Stimulated activated naive B cell treated with anti-CD40 and anti-IgM and Interleukin-4, amounts not matched to agents 10 μg/mL and 1 μg/mL and 100 μg/mL, for 72 hours (primary cell): ENCODE results near the gene ZBTB7A.

ENCODE experiments used
- ATAC-seq, 2 donors: fragments of 150-1000 bp; cut with Tn5 transposase; replicated peaks; 2 replicates each; pipeline ENCODE4 v1.10.0; 2021; ENCODE audit warnings: moderate library complexity in 1 of 2
- DNase-seq: peaks from one replicate; pipeline ENCODE4 v3.0.0; 2021
- H3K27ac Mint-ChIP-seq: one replicate; pipeline ENCODE4 v1.8.0; 2022; ENCODE audit warnings: mild to moderate bottlenecking, mixed read lengths
- H3K27me3 Mint-ChIP-seq, 2 donors: one replicate each; pipeline ENCODE4 v1.8.0; 2022; ENCODE audit warnings: mixed read lengths in 2 of 2
- H3K36me3 Mint-ChIP-seq, 2 donors: one replicate each; pipeline ENCODE4 v1.8.0; 2022; ENCODE audit warnings: mixed read lengths in 2 of 2, mild to moderate bottlenecking in 1 of 2
- H3K4me1 Mint-ChIP-seq, 2 donors: one replicate each; pipeline ENCODE4 v1.8.0; 2022; ENCODE audit warnings: mixed read lengths in 2 of 2, mild to moderate bottlenecking in 1 of 2
- H3K4me3 Mint-ChIP-seq, 2 donors: one replicate each; pipeline ENCODE4 v1.8.0; 2022; ENCODE audit warnings: mild to moderate bottlenecking in 2 of 2, mixed read lengths in 2 of 2, moderate library complexity in 1 of 2
- H3K9me3 Mint-ChIP-seq, 2 donors: one replicate each; pipeline ENCODE4 v1.8.0; 2022; ENCODE audit warnings: mixed read lengths in 2 of 2, mild to moderate bottlenecking in 1 of 2

The ZBTB7A gene

DNA sequence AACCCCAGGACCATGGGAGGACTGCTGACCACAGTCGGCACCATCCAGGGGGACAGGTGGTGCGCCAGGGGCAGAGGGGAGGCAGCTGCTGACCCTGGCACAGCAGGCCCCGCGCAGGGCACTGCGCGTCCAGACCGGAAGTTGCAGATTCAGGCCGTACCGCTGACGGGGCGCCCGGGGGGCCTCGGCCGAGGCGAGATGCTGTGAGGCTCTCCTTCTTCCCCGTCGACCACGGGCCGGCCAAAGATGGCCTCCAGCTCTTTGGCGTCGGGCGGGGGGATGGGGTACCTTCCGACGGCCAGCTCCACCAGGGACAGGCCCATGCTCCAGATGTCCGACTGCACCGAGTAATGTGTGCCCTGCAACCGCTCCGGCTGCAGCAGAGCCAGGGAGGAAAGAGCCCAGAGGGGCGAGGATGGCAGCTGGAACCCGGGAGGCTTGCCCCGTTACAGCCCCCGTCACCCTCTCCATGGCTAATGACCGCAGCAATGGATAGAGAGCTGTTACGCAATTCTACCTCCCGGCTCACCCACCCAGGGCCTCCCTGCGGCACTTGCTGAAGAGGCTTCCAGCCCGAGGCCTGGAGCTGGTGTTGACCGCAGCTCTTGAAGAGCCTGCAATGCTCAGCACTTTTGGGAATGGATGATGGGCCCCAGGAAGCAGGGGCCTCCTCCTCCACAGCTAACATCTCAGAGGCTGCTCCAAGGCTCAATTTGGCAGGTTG, 32.5 kb upstream of the ZBTB7A start:
- Mint-ChIP-seq H3K27ac (no peak overlapping the region), H3K9me3 (no peaks in the 10 kb centered on the region), H3K36me3 (peaks cover 29 to 47% of the 10 kb centered on the region in 2 donors), H3K4me3 (no peak overlapping the region), H3K27me3 (no peaks in the 10 kb centered on the region), H3K4me1 (no peaks in the 10 kb centered on the region)
- no peak for DNase-seq
- ATAC-seq, result no peak

DNA sequence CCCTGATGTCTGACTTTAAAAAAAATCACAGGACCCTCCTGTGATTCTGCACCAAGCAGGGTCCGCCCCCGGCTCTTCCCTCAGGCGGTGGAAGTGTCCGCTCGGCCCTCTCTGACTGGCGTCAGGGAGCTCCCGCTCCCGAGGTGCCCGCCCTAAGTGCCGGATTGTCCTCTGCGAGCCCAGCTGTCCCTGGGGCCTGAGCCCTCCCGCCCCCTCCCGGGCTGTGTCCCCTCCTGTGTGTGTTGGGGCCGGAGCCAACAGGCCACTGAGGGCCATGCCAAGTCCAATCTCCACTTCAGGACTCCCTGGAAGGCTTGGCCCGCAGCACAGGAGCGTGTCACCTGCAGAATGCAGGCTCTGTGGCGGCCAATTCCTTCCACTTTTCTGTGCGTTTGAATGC, 31.8 kb upstream of the ZBTB7A start:
- Mint-ChIP-seq H3K27ac (no peak overlapping the region), H3K9me3 (no peaks in the 10 kb centered on the region), H3K36me3 (peaks cover 30 to 48% of the 10 kb centered on the region in 2 donors), H3K4me3 (no peak overlapping the region), H3K4me1 (peaks cover 0 to 4% of the 10 kb centered on the region in 2 donors), H3K27me3 (no peaks in the 10 kb centered on the region)
- ATAC-seq (no peak), DNase-seq (no peak)

DNA sequence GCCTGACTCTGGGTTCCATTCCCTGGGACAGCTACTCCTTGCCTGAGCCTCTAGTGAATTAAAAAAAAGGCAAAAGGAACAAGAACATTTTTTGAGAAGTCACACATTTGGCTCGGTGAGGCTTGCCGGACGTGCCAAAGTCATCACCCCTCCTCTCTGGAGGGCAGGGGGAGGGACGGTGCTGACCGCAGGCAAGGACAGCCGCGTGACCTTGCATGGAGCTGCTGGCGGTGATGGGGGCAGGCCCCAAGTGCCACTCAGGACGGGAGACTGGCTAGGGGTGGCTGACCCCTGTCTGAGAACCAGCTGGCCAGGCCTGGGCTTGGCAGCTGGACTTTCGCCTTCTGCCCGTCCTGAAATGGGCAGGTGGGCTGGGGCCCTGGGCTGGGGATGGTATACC, 30.8 kb upstream of the ZBTB7A start:
- Mint-ChIP-seq H3K27ac (no peak overlapping the region), H3K4me3 (no peak overlapping the region), H3K36me3 (peaks cover 36 to 49% of the 10 kb centered on the region in 2 donors), H3K9me3 (no peaks in the 10 kb centered on the region), H3K27me3 (no peaks in the 10 kb centered on the region), H3K4me1 (peaks cover 0 to 10% of the 10 kb centered on the region in 2 donors)
- DNase-seq (no peak), ATAC-seq (no peak)

- ATAC-seq (no peak), DNase-seq (no peak)
- Mint-ChIP-seq H3K27me3 (no peaks in the 10 kb centered on the region), H3K9me3 (no peaks in the 10 kb centered on the region), H3K36me3 (peaks cover 36 to 49% of the 10 kb centered on the region in 2 donors), H3K27ac (peak overlapping the region; percentile 5), H3K4me3 (no peak overlapping the region), H3K4me1 (peaks cover 0 to 10% of the 10 kb centered on the region in 2 donors)
Measured at GRCh38 chr19:4096049-4096892, 29.6 kb upstream of the ZBTB7A start.

- peak overlapping the region; percentile 14 for H3K27ac Mint-ChIP-seq
- peaks cover 35 to 52% of the 10 kb centered on the region in 2 donors for H3K36me3 Mint-ChIP-seq
- DNase-seq, result no peak
- H3K27me3 Mint-ChIP-seq, result no peaks in the 10 kb centered on the region
- ATAC-seq, result no peak
- no peaks in the 10 kb centered on the region for H3K9me3 Mint-ChIP-seq
- H3K4me3 Mint-ChIP-seq, result no peak overlapping the region
- H3K4me1 Mint-ChIP-seq, result peaks cover 3 to 11% of the 10 kb centered on the region in 2 donors
Measured at GRCh38 chr19:4095488-4095844, 28.8 kb upstream of the ZBTB7A start.

DNA sequence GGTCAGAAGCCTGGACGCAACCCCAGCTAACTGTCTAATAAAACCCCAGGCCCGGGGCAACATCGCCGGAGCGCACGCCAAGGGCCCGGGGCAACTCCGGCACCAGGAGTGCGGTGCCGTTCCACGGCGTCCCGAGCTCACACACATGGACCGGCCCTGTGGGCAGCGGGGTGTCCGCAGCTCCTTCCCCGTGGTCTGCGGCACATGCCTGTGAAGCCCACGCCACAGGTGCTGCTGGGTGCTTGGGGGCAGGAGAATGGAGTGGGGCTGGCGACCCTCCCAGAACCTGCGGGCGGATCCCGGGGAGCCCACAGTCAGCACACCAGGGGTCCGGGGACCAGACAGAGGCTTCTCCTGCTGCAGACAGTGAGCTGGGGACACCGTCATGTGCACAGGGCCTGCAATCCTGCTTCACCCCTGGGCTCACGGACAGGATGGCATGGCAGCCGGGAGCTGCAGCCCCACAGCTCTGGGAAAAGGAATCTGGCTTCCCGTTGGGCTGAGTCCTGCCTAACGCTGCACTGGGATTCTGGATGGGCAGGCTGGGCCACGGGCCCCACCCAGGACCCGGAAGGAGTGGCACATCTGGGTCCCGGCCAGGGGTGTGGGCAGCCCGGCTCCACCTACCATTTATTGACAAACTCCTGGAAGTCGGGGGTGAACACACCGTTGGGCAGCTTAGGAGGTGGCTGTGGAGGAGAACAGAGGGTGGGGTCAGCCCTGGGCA, 28.2 kb upstream of the ZBTB7A start:
- H3K4me1 Mint-ChIP-seq, result peaks cover 5 to 16% of the 10 kb centered on the region in 2 donors
- H3K9me3 Mint-ChIP-seq, result no peaks in the 10 kb centered on the region
- peak overlapping the region; percentile 14 for H3K27ac Mint-ChIP-seq
- H3K36me3 Mint-ChIP-seq, result peaks cover 39 to 55% of the 10 kb centered on the region in 2 donors
- DNase-seq (no peak), ATAC-seq (no peak)
- H3K4me3 Mint-ChIP-seq, result no peak overlapping the region
- no peaks in the 10 kb centered on the region for H3K27me3 Mint-ChIP-seq

- H3K36me3 Mint-ChIP-seq, result peaks cover 44 to 60% of the 10 kb centered on the region in 2 donors
- peaks cover 10 to 23% of the 10 kb centered on the region in 2 donors for H3K4me1 Mint-ChIP-seq
- H3K9me3 Mint-ChIP-seq, result no peaks in the 10 kb centered on the region
- DNase-seq (no peak), ATAC-seq (no peak)
- no peak overlapping the region for H3K27ac Mint-ChIP-seq
- no peak overlapping the region for H3K4me3 Mint-ChIP-seq
- H3K27me3 Mint-ChIP-seq, result no peaks in the 10 kb centered on the region
Measured at GRCh38 chr19:4094291-4094690, 27.6 kb upstream of the ZBTB7A start.

DNA sequence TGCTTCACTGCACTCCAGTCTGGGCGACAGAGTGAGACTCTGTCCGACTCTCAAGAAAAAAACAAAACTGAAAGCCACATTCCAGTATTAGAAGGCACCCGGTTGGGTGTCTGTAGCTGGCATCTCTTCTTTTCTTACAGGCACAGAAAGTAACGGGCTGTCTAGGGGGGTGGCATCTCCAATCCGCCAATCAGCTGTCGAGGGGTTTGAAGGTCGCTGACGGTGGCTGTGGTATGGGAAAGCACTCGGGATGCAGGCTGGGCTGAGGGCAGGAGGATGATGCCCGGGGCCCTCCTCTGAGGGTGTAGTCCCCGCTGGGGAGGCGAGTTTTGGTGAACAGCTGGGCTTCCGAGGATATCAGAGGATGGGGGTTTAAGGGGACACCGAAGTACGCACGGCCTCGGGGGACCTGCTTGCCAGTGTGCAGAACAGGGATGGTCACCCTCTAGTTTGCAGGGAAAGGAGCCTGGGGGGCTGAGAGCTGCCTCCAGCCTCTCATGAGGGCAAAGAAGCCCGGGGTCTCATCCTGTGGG, 27.0 kb upstream of the ZBTB7A start:
- H3K27me3 Mint-ChIP-seq, result no peaks in the 10 kb centered on the region
- H3K36me3 Mint-ChIP-seq, result peaks cover 41 to 60% of the 10 kb centered on the region in 2 donors
- H3K27ac Mint-ChIP-seq, result no peak overlapping the region
- no peak for ATAC-seq
- DNase-seq, result no peak
- no peak overlapping the region for H3K4me3 Mint-ChIP-seq
- H3K4me1 Mint-ChIP-seq, result peaks cover 10 to 29% of the 10 kb centered on the region in 2 donors
- no peaks in the 10 kb centered on the region for H3K9me3 Mint-ChIP-seq

- peak overlapping the region in 1 of 2 donors; percentile 85 for H3K4me3 Mint-ChIP-seq
- H3K36me3 Mint-ChIP-seq, result peaks cover 26 to 47% of the 10 kb centered on the region in 2 donors
- no peak for DNase-seq
- ATAC-seq, result no peak
- H3K9me3 Mint-ChIP-seq, result no peaks in the 10 kb centered on the region
- peaks cover 11 to 42% of the 10 kb centered on the region in 2 donors for H3K4me1 Mint-ChIP-seq
- H3K27me3 Mint-ChIP-seq, result no peaks in the 10 kb centered on the region
- peak overlapping the region; percentile 67 for H3K27ac Mint-ChIP-seq
Measured at GRCh38 chr19:4090356-4091220, 23.9 kb upstream of the ZBTB7A start.

DNA sequence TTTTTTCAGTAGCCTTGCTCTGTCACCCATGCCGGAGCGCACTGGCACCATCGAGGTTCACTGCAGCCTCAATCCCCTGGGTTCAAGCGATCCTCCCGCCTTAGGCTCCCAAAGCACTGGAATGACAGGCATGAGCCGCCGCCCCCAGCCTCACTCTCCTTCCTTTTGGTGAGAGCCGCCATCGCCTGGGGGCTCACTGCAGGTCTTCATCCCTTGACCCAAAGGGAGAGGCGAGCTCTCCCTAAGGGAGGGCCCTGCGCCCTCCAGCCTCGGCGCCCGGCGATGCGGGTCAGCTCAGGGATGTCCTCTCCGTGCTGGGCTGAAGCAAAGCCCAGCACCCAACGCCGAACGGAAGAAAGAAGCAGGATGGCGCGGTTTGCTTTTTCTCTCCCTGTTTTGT, 23.2 kb upstream of the ZBTB7A start:
- Mint-ChIP-seq H3K4me3 (peak overlapping the region; percentile 77 to 85), H3K27me3 (no peaks in the 10 kb centered on the region), H3K36me3 (peaks cover 25 to 42% of the 10 kb centered on the region in 2 donors), H3K4me1 (peaks cover 11 to 42% of the 10 kb centered on the region in 2 donors), H3K27ac (peak overlapping the region; percentile 96), H3K9me3 (no peaks in the 10 kb centered on the region)
- no peak for DNase-seq
- no peak for ATAC-seq

DNA sequence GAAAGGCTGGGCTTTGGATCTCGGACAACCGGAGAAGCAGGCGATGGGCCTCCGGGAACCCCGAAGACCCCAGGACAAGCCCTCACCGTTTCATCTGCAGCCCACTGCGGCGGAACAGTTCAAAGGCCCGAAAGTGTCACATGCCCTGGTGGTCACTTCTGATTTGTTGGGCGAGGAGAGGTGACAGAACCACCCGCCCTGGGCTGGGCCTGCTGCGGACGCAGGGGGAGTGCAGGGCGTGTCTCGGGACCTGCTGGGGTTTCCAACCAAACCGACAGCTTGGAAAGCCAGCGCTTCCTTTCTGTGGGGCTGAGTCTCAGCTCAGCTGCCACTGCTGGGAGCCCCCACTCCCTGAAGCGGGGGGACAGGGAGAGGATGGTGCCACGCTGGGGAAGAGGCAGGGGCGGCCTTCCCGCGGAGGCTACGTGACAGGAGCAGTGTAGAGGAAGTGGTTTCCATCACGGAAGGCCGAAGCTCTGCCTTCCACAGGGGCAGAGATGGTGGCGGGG, 22.8 kb upstream of the ZBTB7A start:
- Mint-ChIP-seq H3K4me3 (peak overlapping the region; percentile 77 to 85), H3K27me3 (no peaks in the 10 kb centered on the region), H3K4me1 (peaks cover 11 to 45% of the 10 kb centered on the region in 2 donors), H3K9me3 (no peaks in the 10 kb centered on the region), H3K27ac (peak overlapping the region; percentile 96), H3K36me3 (peaks cover 25 to 41% of the 10 kb centered on the region in 2 donors)
- peak; percentile 62 for DNase-seq
- peak; percentile 85 for ATAC-seq

GRCh38 chr19:4088975-4089374, 22.3 kb upstream of the ZBTB7A start:
- H3K27me3 Mint-ChIP-seq, result no peaks in the 10 kb centered on the region
- peaks cover 13 to 50% of the 10 kb centered on the region in 2 donors for H3K4me1 Mint-ChIP-seq
- H3K36me3 Mint-ChIP-seq, result peaks cover 25 to 38% of the 10 kb centered on the region in 2 donors
- H3K27ac Mint-ChIP-seq, result peak overlapping the region; percentile 96
- ATAC-seq (peak; percentile 53 to 55), DNase-seq (no peak)
- H3K4me3 Mint-ChIP-seq, result peak overlapping the region; percentile 77 to 85
- no peaks in the 10 kb centered on the region for H3K9me3 Mint-ChIP-seq
